Adrenal gland (tissue), 5 donors: ENCODE data around the gene PRKN.

ENCODE experiments used
- CTCF ChIP-seq, 6 experiments: fragments of 450-650 bp in 4 of 6; fragments of 200-600 bp in 2 of 6; sonication (generic) in 1 of 6; IDR thresholded peaks; 1 replicate in 5 of 6; 2 replicates in 1 of 6; pipeline versions ENCODE4 v1.5.1 to v1.8.0; 2016 to 2021; ENCODE audit warnings: antibody characterized with exemption in 6 of 6, mild to moderate bottlenecking in 2 of 6, moderate library complexity in 1 of 6
- POLR2A ChIP-seq, 2 donors: fragments of 450-650 bp; IDR thresholded peaks; one replicate each; pipeline ENCODE4 v1.6.1; 2017; ENCODE audit warnings: antibody characterized with exemption in 2 of 2, mild to moderate bottlenecking in 2 of 2, moderate library complexity in 1 of 2
- donor health status: DM: no; HTN: no; CAD: no.

DNA sequence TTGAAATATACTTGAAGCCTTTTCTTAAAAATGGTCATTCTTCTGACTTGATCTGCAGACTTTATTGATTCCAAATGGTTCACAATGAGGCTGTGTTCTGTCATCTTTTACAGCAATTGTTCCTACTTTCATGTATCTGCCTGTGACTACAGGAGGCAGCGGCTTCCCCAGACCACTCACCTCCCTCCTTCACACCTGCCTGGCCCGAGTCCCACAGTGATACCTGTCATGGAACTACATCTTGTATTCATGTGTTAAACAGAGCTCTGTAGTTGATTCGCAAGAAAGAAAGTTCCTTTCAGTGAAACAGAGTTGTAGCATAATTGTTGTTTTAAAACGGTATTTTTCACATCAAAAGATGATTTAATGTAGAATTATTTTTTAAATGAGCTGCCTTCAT is 780.2 kb downstream of the PRKN start:
- no peak for TF ChIP-seq CTCF (IDR thresholded peaks at IDR 0.05)
- no peak for TF ChIP-seq POLR2A (IDR thresholded peaks at IDR 0.05)
